SH-SY5Y (cell line): ENCODE data around the gene FLT3.

Experiments
- GATA2 ChIP-seq: IDR thresholded peaks from 2 replicates; pipeline ENCODE4 v1.6.1; 2011; ENCODE audit warnings: mild to moderate bottlenecking, low read depth, low read length
- GATA3 ChIP-seq: IDR thresholded peaks from 2 replicates; pipeline ENCODE4 v1.6.1; 2011; ENCODE audit warnings: low read depth, mild to moderate bottlenecking, low read length, moderate library complexity

- no peak for TF ChIP-seq GATA2
- no peak for TF ChIP-seq GATA3
Observed at GRCh38 chr13:28041501-28041900, 58.9 kb downstream of the FLT3 start.
